HG02759 (cell line): Measurements from ENCODE around the gene DNASE2.
"Not testable (repeated sequence)": the region's sequence is repeated elsewhere in the genome, so short reads cannot be mapped to it uniquely, and the experiment has no call there.

Experiments
- ATAC-seq: cut with Tn5 transposase; IDR thresholded peaks from one replicate; pipeline ENCODE4 v1.9.1; 2021; ENCODE audit warnings: mild to moderate bottlenecking, moderate library complexity; ENCODE audit not compliant: unreplicated experiment

DNASE2 gene

DNA sequence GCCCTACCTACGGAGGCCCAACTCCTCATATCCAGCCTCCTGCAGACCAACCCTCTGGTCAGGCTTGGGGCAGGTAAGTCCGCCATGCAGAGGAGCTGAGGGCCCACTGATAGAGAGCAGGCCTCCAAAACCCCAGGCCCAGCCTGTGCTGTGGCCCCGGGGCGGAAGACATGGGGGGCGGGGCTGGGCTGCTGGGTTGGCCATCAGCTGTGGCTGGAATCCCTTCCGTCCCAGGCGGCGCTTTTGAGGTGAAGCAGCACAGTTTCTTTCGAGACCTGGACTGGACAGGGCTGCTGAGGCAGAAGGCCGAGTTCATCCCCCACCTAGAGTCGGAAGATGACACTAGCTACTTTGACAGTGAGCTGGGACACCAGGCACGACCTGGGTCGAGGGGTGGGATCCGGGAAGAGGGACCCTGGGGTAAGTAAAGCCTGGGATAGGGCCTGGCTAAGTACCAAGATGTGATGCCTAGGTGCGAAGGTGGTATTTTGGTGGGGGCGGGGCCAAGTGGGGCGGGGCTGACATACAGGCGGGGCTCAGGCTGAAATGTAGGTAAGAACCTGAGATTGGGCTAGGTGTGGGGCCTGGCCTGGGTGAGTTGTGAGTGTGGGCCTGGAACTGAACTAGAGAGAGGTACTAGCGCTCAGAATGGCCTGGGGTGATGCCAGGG, 15.4 kb downstream of the DNASE2 start:
- no peak for ATAC-seq

DNA sequence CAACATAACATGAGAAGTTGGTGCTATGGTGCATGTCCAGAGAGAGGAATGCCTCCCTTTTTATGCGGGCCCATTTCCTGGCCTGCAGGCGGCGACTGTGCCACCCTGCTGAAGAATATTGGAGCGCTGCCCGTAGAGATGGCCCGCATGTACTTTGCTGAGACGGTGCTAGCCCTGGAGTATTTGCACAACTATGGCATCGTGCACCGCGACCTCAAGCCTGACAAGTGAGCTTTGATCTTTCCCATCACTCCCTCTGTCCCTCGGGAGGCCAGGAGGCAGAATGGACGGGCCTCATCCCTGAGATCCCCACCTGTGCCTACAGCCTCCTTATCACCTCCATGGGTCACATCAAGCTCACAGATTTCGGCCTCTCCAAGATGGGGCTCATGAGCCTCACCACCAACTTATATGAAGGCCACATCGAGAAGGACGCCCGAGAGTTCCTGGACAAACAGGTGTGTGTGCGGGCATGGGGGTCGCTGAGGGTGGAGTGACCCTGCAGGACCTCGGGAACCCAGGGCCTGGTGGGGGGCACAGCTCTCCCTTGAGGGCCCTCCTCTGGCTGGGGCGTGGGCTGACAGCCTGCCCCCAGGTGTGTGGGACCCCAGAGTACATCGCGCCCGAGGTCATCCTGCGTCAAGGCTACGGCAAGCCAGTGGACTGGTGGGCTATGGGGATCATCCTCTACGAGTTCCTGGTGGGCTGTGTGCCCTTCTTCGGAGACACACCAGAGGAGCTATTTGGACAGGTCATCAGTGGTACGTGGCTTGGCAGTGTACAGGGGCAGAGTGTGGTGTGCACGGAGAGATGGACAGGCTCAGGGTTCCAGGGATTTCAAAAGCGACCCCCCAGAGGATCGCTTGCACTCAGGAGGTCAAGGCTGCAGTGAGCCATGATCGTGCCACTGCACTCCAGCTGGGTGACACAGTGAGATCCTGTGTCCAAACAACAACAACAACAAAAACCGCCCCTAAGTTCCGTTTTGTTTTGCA, 16.2 kb downstream of the DNASE2 start:
- no peak for ATAC-seq

DNA sequence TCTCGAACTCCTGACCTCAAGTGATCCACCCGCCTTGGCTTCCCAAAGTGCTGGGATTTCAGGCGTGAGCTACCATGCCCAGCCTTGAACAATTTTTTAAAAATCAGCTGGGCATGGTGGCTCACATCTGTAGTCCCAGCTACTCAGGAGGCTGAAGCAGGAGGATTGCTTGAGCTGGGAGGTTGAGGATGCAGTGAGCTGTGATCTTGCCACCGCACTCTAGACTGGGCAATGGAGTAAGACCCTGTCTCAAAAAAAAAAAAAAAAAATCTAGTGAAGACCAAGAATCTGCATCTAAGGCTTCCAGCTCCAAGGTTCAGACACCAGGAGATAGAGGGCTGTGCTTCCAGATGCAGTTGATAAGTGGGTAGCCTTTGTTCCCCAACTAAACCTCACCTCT, 17.1 kb downstream of the DNASE2 start:
- ATAC-seq: no peak

DNA sequence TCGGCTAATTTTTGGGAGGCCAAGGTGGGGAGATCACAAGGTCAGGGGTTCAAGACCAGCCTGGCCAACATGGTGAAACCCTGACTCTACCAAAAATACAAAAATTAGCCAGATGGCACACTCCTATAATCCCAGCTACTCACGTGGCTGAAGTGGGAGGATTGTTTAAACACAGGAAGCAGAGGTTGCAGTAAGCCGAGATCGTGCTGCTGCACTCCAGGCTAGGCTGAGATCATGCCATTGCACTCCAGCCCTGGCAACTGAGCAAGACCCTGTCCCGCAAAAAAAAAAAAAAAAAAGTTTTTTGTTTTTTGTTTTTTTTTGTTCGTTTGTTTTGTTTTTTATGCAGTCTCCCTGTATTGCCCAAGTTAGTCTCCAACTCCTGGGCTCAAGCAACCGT, 21.7 kb downstream of the DNASE2 start:
- ATAC-seq: no peak

DNA sequence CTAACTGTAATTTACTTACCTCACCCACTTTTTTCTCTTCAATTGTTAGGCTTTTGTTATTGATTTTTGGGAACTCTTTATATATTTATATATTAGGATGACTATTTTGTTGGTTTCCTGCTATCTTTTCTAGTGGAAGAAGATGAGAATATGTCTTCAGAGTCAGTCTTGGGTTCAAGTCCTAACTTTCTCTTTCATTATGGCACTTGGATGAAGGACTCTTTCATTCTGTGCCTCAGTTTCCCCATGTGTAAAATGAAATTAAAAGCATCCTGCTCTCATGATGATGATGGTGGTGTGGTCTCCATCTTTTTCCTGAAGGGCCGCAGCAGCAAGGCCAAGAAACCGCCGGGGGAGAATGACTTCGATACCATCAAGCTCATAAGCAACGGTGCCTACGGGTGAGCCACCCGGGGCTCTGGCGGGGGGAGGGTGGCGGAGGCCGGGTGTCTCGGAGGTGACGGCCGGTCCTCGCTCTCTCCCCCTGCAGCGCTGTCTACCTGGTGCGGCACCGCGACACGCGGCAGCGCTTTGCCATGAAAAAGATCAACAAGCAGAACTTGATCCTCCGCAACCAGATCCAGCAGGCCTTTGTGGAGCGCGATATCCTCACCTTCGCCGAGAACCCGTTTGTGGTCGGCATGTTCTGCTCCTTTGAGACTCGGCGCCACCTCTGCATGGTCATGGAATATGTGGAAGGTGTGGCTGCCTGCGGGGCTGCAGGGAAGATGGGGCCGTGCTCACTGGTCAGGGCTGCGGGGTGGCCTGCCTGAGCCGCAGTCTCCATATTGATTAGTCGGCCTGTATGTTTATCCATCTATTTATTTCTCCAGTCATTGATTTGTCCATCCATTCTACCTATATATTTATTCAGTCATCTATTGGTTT, 23.0 kb downstream of the DNASE2 start:
- no peak for ATAC-seq

DNA sequence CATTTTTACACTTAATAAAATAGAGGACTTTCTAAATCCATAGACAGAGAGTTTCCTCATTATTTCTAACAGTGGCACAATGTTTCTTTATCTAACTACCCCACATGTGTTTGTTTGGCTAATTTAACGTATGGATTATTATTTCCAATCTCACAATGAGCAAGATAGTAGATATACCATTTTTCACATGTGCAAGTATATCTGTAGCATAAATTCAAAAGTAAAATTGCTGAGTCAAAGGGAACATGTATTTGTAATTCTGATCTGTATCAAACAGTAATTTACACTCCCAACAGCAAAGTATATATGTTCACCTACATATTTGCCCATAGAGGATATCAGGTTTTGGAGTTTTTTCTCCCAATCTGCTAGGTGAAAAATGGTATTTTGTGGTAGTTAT, 24.6 kb downstream of the DNASE2 start:
- ATAC-seq: no peak

DNA sequence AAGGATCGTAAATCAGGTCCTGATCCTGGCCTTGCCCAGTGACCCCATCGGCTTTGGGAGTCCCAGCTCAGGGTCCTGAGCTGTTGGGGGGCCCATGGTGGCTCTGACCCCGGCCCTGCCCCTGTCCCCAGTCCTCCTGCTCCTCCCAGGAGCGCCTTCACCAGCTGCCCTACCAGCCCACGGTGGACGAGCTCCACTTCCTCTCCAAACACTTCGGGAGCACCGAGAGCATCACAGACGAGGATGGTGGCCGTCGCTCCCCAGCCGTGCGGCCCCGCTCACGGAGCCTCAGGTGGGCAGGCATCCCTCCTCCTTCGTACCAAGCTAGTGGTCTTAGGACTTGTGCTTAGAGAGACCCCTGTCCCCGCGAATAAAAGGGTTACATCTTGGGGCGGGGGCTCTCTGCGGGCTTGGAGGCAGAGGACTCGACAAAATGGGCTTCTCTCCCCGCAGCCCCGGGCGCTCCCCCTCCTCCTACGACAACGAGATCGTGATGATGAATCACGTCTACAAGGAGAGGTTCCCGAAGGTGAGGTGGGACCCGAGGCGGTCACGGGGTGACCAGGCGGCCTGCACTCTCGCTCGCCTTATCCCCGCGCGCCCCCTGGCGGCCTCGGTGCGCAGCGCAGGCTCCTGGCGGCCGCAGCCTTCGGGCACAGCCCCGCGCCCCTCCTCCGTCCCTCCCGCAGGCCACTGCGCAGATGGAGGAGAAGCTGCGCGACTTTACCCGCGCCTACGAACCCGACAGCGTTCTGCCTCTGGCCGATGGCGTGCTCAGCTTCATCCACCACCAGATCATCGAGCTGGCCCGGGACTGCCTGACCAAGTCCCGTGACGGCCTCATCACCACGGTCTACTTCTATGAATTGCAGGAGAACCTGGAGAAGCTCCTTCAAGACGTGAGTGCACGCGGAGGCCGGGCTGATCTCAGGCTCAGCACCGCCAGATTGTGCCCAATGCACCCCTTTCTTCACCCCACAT, 33.8 kb downstream of the DNASE2 start:
- ATAC-seq: no peak

DNA sequence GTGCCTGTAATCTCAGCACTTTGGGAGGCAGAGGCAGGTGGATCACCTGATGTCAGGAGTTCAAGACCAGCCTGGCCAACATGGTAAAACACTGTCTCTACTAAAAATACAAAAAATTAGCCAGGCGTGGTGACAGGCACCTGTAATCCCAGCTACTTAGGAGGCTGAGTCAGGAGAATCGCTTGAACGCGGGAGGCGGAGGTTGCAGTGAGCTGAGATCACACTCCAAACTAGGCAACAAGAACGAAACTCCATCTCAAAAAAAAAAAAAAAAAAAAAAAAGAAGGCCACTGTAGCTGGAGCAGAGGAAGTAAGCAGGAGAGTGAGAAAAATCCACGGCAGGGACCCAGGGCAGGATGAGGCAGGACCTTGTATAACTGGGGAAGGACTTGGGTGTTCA, 34.6 kb downstream of the DNASE2 start:
- not testable (repeated sequence) for ATAC-seq

DNA sequence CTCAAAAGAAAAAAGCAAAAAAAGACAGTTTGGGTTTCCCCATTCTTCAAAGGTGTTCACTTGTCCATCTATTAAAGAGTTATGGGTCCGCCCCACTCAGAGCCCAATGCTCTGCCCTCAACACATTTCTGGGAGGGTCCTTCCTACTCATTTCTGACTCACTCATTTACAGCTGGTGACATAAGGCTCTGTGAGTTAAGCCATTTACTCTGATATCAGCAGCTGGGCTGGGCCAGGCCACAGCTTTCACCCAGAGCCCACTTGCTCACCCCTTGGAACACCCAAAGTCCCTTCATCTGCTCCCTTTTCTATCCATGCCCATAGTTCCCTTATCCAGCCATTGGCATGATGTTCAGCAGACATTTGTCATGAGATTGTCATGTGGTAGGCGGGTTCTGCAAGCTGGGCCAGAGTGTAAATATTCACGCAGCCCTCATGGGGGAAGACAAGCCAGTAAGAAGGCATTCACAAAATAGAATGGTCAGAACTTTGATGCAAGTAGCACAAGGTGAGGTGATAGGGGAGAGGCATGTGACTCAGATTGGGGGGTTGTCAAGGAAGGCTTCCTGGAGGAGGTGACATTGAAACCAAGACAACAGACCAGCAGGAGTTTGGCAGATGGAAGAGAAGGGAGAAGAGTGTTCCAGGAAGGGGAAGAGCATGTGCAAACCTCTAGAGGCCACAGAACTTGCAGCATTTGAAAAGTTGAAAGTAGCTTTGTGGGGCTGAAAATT, 37.1 kb downstream of the DNASE2 start:
- no peak for ATAC-seq

DNA sequence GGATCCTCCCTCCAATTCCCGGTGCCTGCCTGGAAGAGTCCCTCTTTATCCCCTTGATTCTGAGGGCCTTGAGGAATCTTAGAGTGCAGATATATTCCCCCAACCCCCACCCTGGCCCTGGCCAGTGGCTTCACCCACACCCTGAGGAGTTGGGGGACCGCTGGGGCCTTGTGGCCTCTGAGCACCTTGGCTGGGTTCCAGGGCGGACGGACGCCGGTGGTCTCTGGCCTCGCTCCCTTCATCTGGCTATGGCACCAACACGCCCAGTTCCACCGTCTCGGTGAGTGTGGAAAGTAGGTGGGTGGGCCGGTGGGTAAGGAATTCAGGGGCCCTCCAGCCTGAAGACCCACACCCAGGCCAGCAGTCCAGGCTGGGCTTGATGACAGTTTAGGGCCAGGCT, 37.9 kb downstream of the DNASE2 start:
- no peak for ATAC-seq

DNA sequence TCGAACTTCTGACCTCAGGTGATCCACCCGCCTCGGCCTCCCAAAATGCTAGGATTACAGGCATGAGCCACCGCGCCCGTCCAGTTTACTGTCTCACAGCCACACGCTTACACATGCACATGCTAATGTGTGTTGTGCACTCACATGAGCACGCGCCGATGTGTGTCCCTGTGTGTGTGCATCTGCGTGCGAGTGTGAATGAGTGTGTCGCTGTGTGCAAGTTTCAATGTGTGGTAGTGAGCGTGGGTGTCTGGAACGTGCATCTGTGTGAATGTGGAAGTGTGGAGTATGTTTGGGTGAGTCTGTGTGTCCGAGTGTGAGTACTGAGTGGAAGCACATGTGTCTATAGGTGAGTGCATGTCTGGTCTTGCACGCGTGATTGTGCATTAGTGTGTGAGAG, 38.7 kb downstream of the DNASE2 start:
- ATAC-seq: no peak

DNA sequence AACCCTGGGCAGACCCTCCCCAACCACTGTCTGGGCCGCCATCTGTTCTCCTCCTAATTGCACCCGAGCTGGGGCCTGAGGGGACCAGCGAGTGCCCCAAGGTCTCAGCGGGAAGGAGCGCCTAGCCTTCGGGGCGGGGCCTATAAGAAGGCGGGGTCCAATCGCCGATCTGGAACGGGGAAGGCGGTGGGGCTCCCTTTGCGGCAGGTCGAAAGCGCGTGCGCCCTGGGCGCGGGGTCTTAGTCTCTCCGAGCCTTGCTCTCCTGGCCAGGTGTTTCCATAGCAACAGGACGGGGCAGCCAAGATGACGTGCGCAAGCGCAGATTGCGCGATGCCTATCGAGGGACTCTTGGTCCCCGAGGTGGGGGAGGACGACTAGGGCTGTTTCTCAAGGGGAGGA, 40.2 kb downstream of the DNASE2 start:
- ATAC-seq: no peak

DNA sequence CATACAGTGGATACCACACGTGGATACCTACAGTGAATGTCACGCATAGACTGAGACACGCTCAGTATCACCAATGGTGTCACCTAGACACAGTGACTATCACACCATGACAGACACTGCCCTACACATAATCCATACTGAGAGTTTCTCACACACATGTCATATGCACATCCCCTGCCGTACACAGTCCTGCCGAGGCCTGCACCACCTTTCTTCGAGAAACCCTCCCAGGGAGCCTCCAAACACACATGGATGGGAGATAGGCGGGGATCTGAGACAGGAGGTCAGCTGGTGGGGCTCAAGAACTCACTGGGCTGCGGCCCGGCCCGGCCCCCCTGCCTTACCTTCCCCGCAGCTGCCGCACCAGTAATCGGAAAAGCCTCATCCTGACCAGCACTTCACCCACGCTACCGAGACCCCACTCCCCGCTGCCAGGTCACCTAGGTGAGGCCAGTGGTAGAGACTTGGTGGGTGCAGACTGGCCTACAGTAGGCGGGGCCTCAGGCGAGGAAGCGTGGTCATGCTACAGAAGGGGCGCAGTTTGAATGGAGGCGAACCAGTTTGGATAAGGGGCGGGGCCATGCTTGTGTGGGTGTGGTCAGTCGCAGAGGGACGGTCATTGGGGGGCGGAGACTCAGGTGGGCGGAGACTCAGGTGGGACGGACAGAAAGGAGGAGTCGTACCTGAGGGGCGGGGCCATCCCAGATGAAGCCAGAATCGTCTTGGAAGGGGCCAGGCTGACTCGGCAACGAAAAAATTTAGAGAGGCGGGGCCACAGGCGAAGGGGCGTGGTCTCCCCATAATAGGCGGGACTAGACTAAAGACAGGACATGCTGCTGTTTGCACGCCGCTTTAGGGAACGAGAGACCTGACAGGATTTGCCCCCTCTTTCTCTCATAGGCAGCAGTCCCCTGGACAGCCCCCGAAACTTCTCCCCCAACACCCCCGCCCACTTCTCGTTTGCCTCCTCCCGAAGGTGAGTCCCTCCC, 40.9 kb downstream of the DNASE2 start:
- no peak for ATAC-seq

DNA sequence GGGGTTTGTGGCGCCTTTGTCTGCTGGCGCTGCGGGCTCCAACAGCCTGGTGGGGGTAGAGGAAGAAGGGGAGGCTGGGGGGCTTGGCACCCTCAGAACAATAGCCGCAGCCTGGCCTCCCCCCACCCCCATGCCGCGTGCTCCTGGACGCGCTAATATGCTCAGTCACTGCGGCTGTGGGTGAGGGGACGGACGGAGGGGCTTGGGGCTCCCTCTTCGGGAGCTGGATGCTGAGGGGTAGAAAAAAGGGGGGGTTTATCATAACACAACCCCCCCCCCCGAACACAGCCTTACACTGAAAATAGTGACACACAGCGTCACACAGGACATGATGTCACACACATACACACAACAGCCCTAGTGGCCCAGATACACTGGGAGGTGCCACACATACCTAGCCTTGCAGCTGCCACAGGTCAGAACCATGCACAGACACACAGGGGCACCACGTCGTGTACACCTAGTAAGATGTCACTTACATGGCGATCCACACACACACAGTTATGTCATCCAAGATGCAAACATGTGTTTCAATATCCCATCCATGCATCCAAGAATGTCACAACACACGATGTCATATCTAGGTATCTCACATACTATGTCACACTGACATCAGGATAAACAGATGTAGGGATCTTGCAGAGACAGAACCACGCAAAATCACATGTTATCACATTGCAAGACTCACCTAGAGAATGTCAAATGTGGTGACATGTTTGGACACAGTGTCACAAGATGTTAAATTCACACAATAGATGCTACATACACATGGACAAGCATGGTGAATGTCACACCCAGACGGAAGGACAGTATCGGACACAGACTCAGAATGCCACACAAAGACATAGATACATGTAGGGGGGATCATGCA, 42.1 kb downstream of the DNASE2 start:
- no peak for ATAC-seq

DNA sequence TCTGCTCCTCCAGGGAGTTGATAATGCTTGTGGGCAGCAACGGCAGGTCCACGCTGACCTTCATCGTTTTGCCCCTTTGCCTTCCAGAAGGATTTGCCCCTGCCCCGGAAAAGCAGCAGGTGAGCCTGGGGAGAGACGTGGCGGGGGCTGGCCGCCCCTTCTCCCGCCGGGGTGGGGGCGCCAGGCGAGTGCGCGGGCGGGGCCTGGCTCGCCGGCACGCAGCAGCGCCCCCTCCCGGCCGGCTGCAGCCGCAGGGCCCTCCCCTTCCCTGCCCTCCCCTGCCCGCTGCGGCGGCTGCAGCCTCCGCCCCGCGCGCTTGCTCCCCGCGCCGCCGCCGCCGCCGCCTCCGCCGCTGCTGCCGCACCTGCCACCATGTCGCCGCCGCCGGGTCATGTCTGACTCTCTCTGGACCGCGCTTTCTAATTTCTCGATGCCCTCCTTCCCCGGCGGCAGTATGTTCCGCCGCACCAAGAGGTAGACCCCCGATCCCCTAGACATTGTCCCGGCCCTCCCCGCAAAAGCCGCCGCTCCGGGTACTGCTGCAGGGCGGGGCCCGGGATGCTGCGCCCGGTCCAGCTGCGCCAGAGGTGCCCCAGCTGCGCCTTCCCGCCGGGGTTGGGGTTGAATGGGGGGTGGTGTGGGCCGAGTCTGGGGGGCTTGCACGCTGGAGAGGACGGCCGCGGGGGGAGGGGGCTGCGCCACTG, 42.9 kb downstream of the DNASE2 start, which contains the start of gene MAST1:
TSS of gene MAST1 (plus strand) at position 334 of the 704 bp plus-strand sequence. CDS start at position 392, 58 bp downstream.
- ATAC-seq: no peak

DNA sequence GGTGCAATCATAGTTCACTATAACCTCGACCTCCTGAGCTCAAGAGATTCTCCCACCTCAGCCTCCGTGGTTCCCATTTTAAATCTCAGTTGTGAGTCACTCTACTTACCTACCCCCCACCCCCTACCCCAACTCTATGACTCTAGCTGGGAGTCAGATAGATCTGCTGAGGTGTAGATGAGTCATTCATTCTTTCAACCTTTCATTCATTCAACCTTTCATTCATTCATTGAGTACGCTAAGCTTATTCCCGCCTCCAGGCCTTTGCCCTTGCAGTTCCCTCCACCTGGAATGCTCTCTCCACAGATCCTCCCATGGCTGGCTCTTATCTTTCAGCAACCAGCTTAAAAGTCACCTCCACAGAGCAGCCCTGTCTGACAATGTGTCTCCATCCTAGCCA, 44.0 kb downstream of the DNASE2 start:
- ATAC-seq: no peak

DNA sequence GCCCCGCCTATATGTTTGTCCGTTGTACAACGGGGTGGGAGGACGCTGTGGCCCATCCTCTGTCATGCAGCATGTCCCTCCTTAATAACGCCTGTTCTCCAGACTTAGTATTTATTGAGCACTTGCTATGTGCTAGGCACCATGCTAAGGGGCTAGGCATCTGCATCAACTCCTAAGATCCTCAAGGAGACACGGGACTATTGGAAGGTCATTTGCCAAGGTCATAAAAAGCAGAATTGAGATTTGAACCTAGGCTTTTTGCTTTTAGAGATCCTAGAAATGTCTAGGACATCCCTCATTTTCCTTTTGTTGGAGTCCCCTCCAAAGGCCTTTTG, 44.8 kb downstream of the DNASE2 start:
- ATAC-seq: no peak
